WERI-Rb-1 (cell line): Measurements from ENCODE around the gene SAMD10.
"Not testable (repeated sequence)": the region's sequence is repeated elsewhere in the genome, so short reads cannot be mapped to it uniquely, and the experiment has no call there.

Experiments
- DNase-seq: peaks from one replicate; pipeline ENCODE4 v3.0.0-alpha.2; 2020
- H3K27ac ChIP-seq: fragments of 250-450 bp; sonication (Bioruptor Pico); 2 replicates; pipeline ENCODE4 v1.5.1; 2020; ENCODE audit warnings: mild to moderate bottlenecking, moderate library complexity
- H3K27me3 ChIP-seq: fragments of 250-450 bp; sonication (Bioruptor Pico); 2 replicates; pipeline ENCODE4 v1.5.1; 2021; ENCODE audit warnings: mild to moderate bottlenecking, low read depth, moderate library complexity; ENCODE audit not compliant: insufficient read depth, severe bottlenecking
- H3K36me3 ChIP-seq: fragments of 250-450 bp; sonication (Bioruptor Pico); 2 replicates; pipeline ENCODE4 v1.5.1; 2020; ENCODE audit warnings: mild to moderate bottlenecking, moderate library complexity
- H3K4me3 ChIP-seq: 2 replicates; pipeline ENCODE4 v1.5.1; 2011; ENCODE audit warnings: low read depth, mild to moderate bottlenecking, control low read depth, low read length
- H3K9me3 ChIP-seq: fragments of 250-450 bp; sonication (Bioruptor Pico); 2 replicates; pipeline ENCODE4 v1.5.1; 2021; ENCODE audit warnings: mild to moderate bottlenecking, moderate library complexity; ENCODE audit not compliant: severe bottlenecking
- CTCF ChIP-seq: IDR thresholded peaks from 2 replicates; pipeline ENCODE4 v1.5.1; 2011; ENCODE audit warnings: low read depth, mild to moderate bottlenecking, control low read depth, inconsistent platforms, low read length

SAMD10 gene

GRCh38 chr20:64023361-64024140, 44.1 kb upstream of the SAMD10 start:
- no peaks in the 10 kb centered on the region for H3K9me3 ChIP-seq
- TF ChIP-seq CTCF = no peak
- no peak overlapping the region for H3K27ac ChIP-seq
- no peak overlapping the region for H3K4me3 ChIP-seq
- no peak for DNase-seq
- peaks cover 9% of the 10 kb centered on the region for H3K36me3 ChIP-seq
- H3K27me3 ChIP-seq = no peaks in the 10 kb centered on the region

GRCh38 chr20:64022671-64023360, 43.4 kb upstream of the SAMD10 start:
- Histone ChIP-seq H3K4me3 (no peak overlapping the region), H3K36me3 (peaks cover 9% of the 10 kb centered on the region), H3K27me3 (no peaks in the 10 kb centered on the region), H3K27ac (no peak overlapping the region), H3K9me3 (no peaks in the 10 kb centered on the region)
- DNase-seq = no peak
- no peak for TF ChIP-seq CTCF

GRCh38 chr20:64021124-64021975, 41.9 kb upstream of the SAMD10 start:
- no peak for TF ChIP-seq CTCF
- H3K36me3 ChIP-seq = peaks cover 5% of the 10 kb centered on the region

GRCh38 chr20:64015635-64016034, 36.2 kb upstream of the SAMD10 start:
- Histone ChIP-seq H3K9me3 (no peaks in the 10 kb centered on the region), H3K36me3 (peaks cover 3% of the 10 kb centered on the region; the same call in 1 of the 2 replicates), H3K27ac (no peak overlapping the region), H3K4me3 (no peak overlapping the region), H3K27me3 (no peaks in the 10 kb centered on the region)
- DNase-seq = no peak
- no peak for TF ChIP-seq CTCF

More at GRCh38 chr20:64021124-64021975, 41.9 kb upstream of the SAMD10 start:
- H3K9me3 ChIP-seq = no peaks in the 10 kb centered on the region
- H3K27ac ChIP-seq = no peak overlapping the region
- H3K27me3 ChIP-seq = no peaks in the 10 kb centered on the region
- H3K4me3 ChIP-seq = no peak overlapping the region
- DNase-seq = no peak

GRCh38 chr20:64012385-64013154, 33.1 kb upstream of the SAMD10 start:
- not testable (repeated sequence) for H3K27me3 ChIP-seq, H3K27ac ChIP-seq, H3K9me3 ChIP-seq, H3K4me3 ChIP-seq, DNase-seq, H3K36me3 ChIP-seq
